ENCODE measurements around the gene AOC1. TPM values are rescaled to one million over a fixed set of nuclear protein-coding genes. Genes with fewer than 3 reads are reported as not detected.

Gene AOC1
- not detected for total RNA-seq

GRCh38 chr7:150852371-150852905 is at the start of gene AOC1:
Gene AOC1 (plus strand): TSS chr7:150852517. CDS start chr7:150856471, 3,954 bp downstream.
- Histone ChIP-seq H3K4me1 (ENCODE audit: control insufficient read depth in 1 of 2, low read depth in 2 of 2) (no peaks in the 10 kb centered on the region), H3K27ac (no peak within 1 kb of the TSS), H3K4me3 (no peak within 1 kb of the TSS), H3K36me3 (no peaks in the 10 kb centered on the region), H3K27me3 (replicated peaks; ENCODE audit: insufficient read depth) (no peaks in the 10 kb centered on the region), H3K9me3 (no peaks in the 10 kb centered on the region)
- TF ChIP-seq CTCF (IDR thresholded peaks at IDR 0.05), result no peak
- DNase-seq (ENCODE audit: low spot score) (no peak), ATAC-seq (ENCODE audit: insufficient number of reproducible peaks, low FRiP score, low read depth) (no peak)

- Histone ChIP-seq H3K4me1 (ENCODE audit: control insufficient read depth in 1 of 2, low read depth in 2 of 2) (no peaks in the 10 kb centered on the region), H3K9me3 (peaks cover 8% of the 10 kb centered on the region), H3K27me3 (replicated peaks; ENCODE audit: insufficient read depth) (no peaks in the 10 kb centered on the region), H3K36me3 (no peaks in the 10 kb centered on the region), H3K4me3 (no peak overlapping the region), H3K27ac (no peak overlapping the region)
- ATAC-seq (ENCODE audit: insufficient number of reproducible peaks, low FRiP score, low read depth) (no peak), DNase-seq (ENCODE audit: low spot score) (no peak)
- no peak for TF ChIP-seq CTCF (IDR thresholded peaks at IDR 0.05)
Observed at GRCh38 chr7:150803161-150803860, 49.0 kb upstream of the AOC1 start.

- Histone ChIP-seq H3K27ac (no peak overlapping the region), H3K4me1 (ENCODE audit: control insufficient read depth in 1 of 2, low read depth in 2 of 2) (no peaks in the 10 kb centered on the region), H3K27me3 (replicated peaks; ENCODE audit: insufficient read depth) (no peaks in the 10 kb centered on the region), H3K36me3 (no peaks in the 10 kb centered on the region), H3K9me3 (peaks cover 8% of the 10 kb centered on the region), H3K4me3 (no peak overlapping the region)
- no peak for TF ChIP-seq CTCF (IDR thresholded peaks at IDR 0.05)
- no peak for DNase-seq (ENCODE audit: low spot score)
- no peak for ATAC-seq (ENCODE audit: insufficient number of reproducible peaks, low FRiP score, low read depth)
Observed at GRCh38 chr7:150804802-150805201, 47.5 kb upstream of the AOC1 start.

GRCh38 chr7:150805864-150806263 is 46.5 kb upstream of the AOC1 start:
- H3K27me3 ChIP-seq (replicated peaks; ENCODE audit: insufficient read depth), result no peaks in the 10 kb centered on the region

GRCh38 chr7:150806454-150806853 is 45.9 kb upstream of the AOC1 start:
- Histone ChIP-seq H3K9me3 (peaks cover 8% of the 10 kb centered on the region), H3K27ac (no peak overlapping the region), H3K36me3 (no peaks in the 10 kb centered on the region), H3K27me3 (replicated peaks; ENCODE audit: insufficient read depth) (no peaks in the 10 kb centered on the region), H3K4me3 (no peak overlapping the region), H3K4me1 (ENCODE audit: control insufficient read depth in 1 of 2, low read depth in 2 of 2) (no peaks in the 10 kb centered on the region)
- no peak for DNase-seq (ENCODE audit: low spot score)
- ATAC-seq (ENCODE audit: insufficient number of reproducible peaks, low FRiP score, low read depth), result no peak
- no peak for TF ChIP-seq CTCF (IDR thresholded peaks at IDR 0.05)

More at GRCh38 chr7:150805864-150806263, 46.5 kb upstream of the AOC1 start:
- no peak for TF ChIP-seq CTCF (IDR thresholded peaks at IDR 0.05)
- no peak for ATAC-seq (ENCODE audit: insufficient number of reproducible peaks, low FRiP score, low read depth)
- H3K27ac ChIP-seq, result no peak overlapping the region
- no peaks in the 10 kb centered on the region for H3K36me3 ChIP-seq
- no peak for DNase-seq (ENCODE audit: low spot score)
- no peaks in the 10 kb centered on the region for H3K4me1 ChIP-seq (ENCODE audit: control insufficient read depth in 1 of 2, low read depth in 2 of 2)
- peaks cover 8% of the 10 kb centered on the region for H3K9me3 ChIP-seq
- H3K4me3 ChIP-seq, result no peak overlapping the region

Data from thoracic aorta (tissue), 2 donors.